Vagina (tissue), 2 donors: ENCODE measurements around the gene OCRL.

Experiments used
- POLR2A ChIP-seq, 2 donors: fragments of 450-650 bp; IDR thresholded peaks; one replicate each; pipeline ENCODE4 v1.6.1; 2017; ENCODE audit warnings: antibody characterized with exemption in 2 of 2, mild to moderate bottlenecking in 2 of 2, moderate library complexity in 2 of 2
- POLR2AphosphoS5 ChIP-seq, 2 donors: sonication (generic); formaldehyde crosslinking; IDR thresholded peaks; one replicate each; pipeline ENCODE4 v1.9.0; 2017; ENCODE audit warnings: antibody characterized with exemption in 2 of 2, mild to moderate bottlenecking in 2 of 2, low read depth in 1 of 2; ENCODE audit not compliant: insufficient read depth in 1 of 2
- TF ChIP-seq, protein P1 (sequence below), 3 experiments: fragments of 450-650 bp in 2 of 3; fragments of 200-600 bp in 1 of 3; sonication (generic) in 1 of 3; IDR thresholded peaks; one replicate each; pipeline ENCODE4 v1.5.1; 2017 to 2019; ENCODE audit warnings: antibody characterized with exemption in 3 of 3, mild to moderate bottlenecking in 2 of 3, moderate library complexity in 2 of 3

- TF ChIP-seq POLR2AphosphoS5 (IDR thresholded peaks at IDR 0.05; ENCODE audit: insufficient read depth in 1 of 2, low read depth in 1 of 2), result no peak
- TF ChIP-seq, protein P1, sequence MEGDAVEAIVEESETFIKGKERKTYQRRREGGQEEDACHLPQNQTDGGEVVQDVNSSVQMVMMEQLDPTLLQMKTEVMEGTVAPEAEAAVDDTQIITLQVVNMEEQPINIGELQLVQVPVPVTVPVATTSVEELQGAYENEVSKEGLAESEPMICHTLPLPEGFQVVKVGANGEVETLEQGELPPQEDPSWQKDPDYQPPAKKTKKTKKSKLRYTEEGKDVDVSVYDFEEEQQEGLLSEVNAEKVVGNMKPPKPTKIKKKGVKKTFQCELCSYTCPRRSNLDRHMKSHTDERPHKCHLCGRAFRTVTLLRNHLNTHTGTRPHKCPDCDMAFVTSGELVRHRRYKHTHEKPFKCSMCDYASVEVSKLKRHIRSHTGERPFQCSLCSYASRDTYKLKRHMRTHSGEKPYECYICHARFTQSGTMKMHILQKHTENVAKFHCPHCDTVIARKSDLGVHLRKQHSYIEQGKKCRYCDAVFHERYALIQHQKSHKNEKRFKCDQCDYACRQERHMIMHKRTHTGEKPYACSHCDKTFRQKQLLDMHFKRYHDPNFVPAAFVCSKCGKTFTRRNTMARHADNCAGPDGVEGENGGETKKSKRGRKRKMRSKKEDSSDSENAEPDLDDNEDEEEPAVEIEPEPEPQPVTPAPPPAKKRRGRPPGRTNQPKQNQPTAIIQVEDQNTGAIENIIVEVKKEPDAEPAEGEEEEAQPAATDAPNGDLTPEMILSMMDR (IDR thresholded peaks at IDR 0.05), result no peak
- no peak for TF ChIP-seq POLR2A (IDR thresholded peaks at IDR 0.05)
These were observed 56.0 kb downstream of the OCRL start for GRCh38 chrX:129596077-129596476.
